Activated CD4-positive, alpha-beta T cell treated with anti-CD3 and anti-CD28 coated beads, Interleukin-2, Interleukin-4, amounts not matched to agents 100 ng/mL and 50 ng/mL, durations not matched to agents 16 hours and 8 hours (primary cell): ENCODE results near the gene MED26.
A peak's percentile ranks its signal among the peaks of the same experiment; 100 is the strongest.
"Not testable (repeated sequence)": the region's sequence is repeated elsewhere in the genome, so short reads cannot be mapped to it uniquely, and the experiment has no call there.

ENCODE experiments used
- DNase-seq: peaks from one replicate; pipeline ENCODE4 v3.0.0-alpha.2; 2020; ENCODE audit warnings: low spot score

The MED26 gene

GRCh38 chr19:16628183-16628983 lies at the start of gene MED26:
TSS of gene MED26 (minus strand) at chr19:16628204. CDS start at chr19:16627943, 261 bp downstream.
- peak; percentile 96 for DNase-seq

DNA sequence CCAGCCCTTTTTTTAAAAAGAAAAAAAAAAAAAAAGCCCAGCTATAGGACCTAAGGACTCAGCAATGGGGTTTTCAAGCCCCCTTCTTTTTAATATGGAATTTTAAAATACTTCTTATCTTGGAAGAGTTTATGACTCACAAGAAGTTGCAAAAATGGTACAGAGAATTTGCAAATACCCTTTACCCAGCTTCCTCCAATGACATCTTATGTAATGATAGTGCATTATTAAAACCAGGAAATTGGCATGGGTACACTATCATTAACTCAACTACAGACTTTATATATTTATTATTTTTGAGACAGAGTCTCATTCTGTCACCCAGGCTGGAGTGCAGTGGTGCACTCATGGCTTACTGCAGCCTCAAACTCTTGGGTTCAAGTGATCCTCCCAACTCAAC lies 49.1 kb upstream of the MED26 start:
- DNase-seq: no peak

GRCh38 chr19:16676101-16676798 lies 48.2 kb upstream of the MED26 start:
- no peak for DNase-seq

- not testable (repeated sequence) for DNase-seq
These were observed 45.8 kb upstream of the MED26 start for GRCh38 chr19:16673839-16674238.

- DNase-seq: no peak
These were observed 45.2 kb upstream of the MED26 start for GRCh38 chr19:16673231-16673630.

GRCh38 chr19:16671652-16672274 lies 43.8 kb upstream of the MED26 start:
- no peak for DNase-seq

- no peak for DNase-seq
These were observed 42.3 kb upstream of the MED26 start for GRCh38 chr19:16670291-16670690.

GRCh38 chr19:16668702-16669101 lies 40.7 kb upstream of the MED26 start:
- DNase-seq: not testable (repeated sequence)

DNA sequence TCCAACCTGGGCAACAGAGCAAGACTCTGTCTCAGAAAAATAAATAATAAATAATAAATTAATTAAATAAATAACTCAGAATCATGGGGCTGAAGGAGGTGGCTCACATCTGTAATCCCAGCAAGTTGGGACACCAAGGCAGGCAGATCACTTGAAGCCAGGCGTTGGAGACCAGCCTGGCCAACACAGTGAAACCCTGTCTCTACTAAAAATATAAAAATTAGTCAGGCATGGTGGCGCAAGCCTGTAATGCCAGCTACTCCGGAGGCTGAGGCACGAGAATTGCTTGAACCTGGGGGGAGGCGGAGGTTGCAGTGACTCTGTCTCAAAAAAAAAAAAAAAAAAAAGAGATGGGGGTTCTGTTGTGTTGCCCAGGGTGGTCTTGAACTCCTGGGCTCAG lies 40.2 kb upstream of the MED26 start:
- no peak for DNase-seq

DNA sequence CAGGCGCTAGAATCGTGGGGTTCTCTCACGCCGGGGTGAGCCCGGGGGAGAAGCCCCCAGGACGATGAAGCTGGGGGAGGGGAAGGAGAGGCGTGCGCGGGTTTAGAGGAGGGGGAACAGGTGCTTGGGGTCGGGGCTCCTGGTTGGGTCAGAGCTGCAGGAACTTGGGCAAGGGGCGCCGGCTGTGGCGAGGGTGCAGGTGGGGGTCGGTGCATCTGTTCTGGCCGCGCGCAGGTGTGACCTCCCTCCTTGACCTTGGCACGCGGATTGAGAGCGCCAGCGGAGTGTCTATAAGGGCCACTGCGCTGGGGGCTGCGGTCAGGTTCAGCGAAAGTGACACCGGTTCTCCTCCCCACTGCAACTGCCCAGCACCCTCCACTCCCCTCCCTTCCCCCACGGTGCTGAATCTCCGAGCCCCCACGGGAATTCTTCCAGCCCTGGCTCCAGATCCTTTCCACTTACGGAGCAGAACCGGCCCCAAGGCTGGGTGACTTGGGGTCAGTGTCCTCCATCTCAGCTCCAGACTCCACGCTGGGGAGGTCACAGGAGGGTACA lies 33.6 kb upstream of the MED26 start:
- DNase-seq: no peak

DNA sequence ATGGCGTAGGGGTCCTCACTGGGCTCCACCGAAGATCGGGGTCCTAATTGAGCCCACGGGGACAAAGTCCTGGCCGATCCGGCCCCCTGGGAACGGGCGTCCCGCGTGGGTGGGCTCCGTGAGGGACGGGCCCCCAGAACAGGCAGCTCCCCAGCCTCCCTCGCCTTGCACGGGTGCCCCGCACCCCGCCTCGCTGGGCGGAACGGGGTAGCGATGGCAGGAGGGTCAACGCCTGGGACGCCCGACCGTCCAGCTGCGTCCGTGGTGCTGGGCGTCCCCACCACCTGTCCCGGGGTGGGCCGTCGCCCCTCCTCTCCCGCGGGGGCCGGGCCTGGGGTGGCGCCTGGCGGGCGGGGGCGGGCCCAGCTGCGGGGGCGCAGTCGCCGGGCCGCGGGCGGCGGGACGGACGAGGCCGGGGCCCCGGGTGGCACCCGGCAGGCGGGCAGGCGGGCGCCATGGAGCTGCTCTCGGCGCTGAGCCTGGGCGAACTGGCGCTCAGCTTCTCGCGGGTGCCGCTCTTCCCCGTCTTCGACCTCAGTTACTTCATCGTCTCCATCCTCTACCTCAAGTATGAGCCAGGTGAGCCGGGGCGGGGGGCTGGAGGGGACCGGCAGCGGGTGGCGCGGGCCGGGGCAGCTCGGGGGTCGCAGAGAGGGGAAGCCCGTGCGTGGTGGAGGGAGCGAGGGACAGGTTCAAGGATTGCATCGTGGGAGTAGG lies 32.9 kb upstream of the MED26 start, which contains the start of gene TMEM38A:
TMEM38A (plus strand) TSS at position 377 of the 717 bp plus-strand sequence; CDS start at position 456, 79 bp downstream.
- peak; percentile 6 for DNase-seq

GRCh38 chr19:16659832-16660708 lies 32.1 kb upstream of the MED26 start, which contains the start of gene SMIM7:
TSS of gene SMIM7 (minus strand) at chr19:16660144. CDS start at chr19:16660110, 34 bp downstream.
- peak; percentile 99 for DNase-seq

DNA sequence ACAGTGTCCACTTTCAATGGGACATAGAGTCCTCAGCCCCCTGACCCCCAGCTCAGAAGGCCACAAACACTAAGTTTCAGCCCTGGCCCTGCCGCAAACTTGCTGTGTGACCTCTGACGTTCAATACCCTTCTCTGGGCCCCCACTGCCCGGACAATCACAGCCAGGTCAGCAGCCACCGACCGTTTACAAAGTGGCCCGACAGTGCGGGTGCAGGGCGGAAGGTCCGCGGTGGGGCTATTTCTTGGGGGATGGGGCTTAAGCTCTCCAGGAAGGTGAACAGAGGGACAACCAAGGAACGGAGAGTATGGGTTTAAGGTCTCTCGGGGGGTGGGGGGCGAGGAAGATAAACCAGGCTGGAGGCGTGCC lies 31.4 kb upstream of the MED26 start:
- no peak for DNase-seq

DNA sequence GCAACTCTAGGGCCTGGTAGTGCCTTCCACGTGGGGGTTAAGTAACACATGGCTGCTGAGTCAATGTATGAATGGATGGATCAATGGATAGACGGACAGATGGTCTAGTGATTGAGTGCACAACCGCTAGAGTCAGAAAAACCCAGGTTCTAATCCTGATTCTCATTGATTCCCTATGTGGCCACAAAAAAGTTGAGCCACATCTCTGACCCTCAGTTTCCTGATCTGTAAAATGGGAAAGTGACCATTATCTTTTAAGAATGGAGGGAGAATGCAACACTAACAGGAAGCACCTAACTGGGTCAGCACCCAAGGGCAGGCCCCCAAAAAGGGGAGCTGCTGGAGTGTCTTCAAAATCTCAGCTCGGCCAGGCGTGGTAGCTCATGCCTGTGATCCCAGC lies 29.4 kb upstream of the MED26 start:
- DNase-seq: no peak

DNA sequence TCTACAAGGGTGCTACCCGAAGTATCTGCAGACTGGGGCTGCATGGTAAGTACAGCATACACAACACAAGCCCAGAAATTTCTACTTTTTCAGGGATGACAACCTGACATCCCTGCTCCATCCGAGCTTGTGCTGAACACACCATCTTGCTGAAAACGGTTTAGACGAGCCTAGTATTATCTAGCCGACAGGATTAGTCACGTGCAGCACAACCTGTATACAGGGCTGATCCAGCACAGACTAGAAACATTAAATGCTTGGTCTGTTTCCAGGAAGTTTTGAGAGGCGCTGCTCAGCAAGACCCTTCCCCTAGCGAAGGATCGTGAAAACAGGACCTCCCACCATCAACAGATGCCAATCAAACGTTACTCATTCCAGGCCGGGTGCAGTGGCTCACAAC lies 27.7 kb upstream of the MED26 start:
- DNase-seq: no peak

- no peak for DNase-seq
These were observed 26.6 kb upstream of the MED26 start for GRCh38 chr19:16654627-16655026.

DNA sequence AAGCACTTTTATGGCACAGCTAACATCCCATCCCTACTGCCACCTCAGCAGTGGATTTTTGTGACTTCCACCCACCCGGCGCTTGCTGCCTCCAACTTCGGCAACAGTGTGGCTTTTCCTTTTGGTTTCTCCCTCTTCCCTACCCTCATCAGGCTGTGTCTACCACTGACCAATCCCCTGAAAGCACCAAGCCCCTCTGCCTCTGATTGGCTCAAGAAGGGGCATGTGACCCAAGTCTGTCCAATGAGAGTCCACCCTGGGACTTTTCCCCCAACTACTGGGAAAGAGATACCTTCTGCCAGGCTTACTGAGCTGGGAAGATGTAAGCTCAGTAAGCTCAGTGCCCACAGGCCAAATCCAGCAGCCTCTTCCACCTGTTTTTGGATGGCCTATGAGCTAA lies 26.1 kb upstream of the MED26 start:
- no peak for DNase-seq

DNA sequence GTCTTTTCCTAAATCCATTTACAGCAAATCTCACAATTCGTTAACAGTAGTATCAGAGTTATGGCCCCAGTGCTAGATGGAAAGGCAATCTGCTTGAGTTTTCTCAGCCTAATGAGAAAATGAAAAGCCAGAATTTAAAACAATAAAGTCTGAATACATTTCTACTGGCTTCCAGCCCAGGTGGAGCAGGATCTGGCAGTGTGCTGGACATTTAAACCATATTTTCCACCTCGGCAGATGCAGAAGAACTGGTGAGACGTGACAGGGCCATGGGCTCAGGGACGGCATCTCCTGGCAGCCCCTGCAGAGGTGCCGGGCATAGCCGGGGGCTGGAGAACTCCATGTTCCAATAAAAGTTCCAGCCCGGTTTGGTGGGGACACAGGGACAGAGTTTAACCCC lies 24.9 kb upstream of the MED26 start:
- DNase-seq: no peak

GRCh38 chr19:16651421-16652188 lies 23.6 kb upstream of the MED26 start:
- not testable (repeated sequence) for DNase-seq

- no peak for DNase-seq
These were observed 22.8 kb upstream of the MED26 start for GRCh38 chr19:16650821-16651220.
